H1 (cell line): ENCODE measurements around the gene CACNA1A. TPM values are rescaled to one million over a fixed set of nuclear protein-coding genes. Genes with fewer than 3 reads are reported as not detected.

Experiments
- CTCF ChIA-PET: fragments of 300-600 bp; sonication (Branson Sonifier 250); formaldehyde crosslinking; loops from one replicate; lab custom pipeline; 2021; ENCODE audit not compliant: partially characterized antibody; lab: Charles Lee
- POLR2A ChIA-PET: fragments of 300-600 bp; sonication (Branson Sonifier 250); formaldehyde crosslinking; loops from one replicate; lab custom pipeline; 2021; ENCODE audit warnings: inconsistent platforms; ENCODE audit not compliant: partially characterized antibody; lab: Charles Lee
- DNase-seq, 2 experiments: peaks; one replicate each; pipeline versions ENCODE4 v3.0.0 to v3.0.0-alpha.2; 2010 to 2022; ENCODE audit warnings: low spot score in 2 of 2, low read depth in 1 of 2, mixed read lengths in 1 of 2
- FAIRE-seq: peaks from 2 replicates; lab custom pipeline; 2011; peaks lifted over from hg19 to GRCh38; lab: Jason Lieb, UNC
- H2AFZ ChIP-seq: 2 replicates; pipeline ENCODE4 v1.8.1; 2012; ENCODE audit warnings: low read length, inconsistent platforms
- H2AK5ac ChIP-seq: 2 replicates; pipeline ENCODE4 v1.6.1; 2013; ENCODE audit warnings: low read depth, low read length
- H2BK120ac ChIP-seq: replicated peaks from 2 replicates; pipeline ENCODE3; 2013; ENCODE audit warnings: low read depth, low read length, inconsistent platforms
- H2BK12ac ChIP-seq: 2 replicates; pipeline ENCODE4 v1.6.1; 2013; ENCODE audit warnings: low read depth, low read length
- H2BK15ac ChIP-seq: 2 replicates; pipeline ENCODE4 v1.6.1; 2013; ENCODE audit warnings: low read length
- H2BK20ac ChIP-seq: 2 replicates; pipeline ENCODE4 v1.6.1; 2013; ENCODE audit warnings: low read length
- H2BK5ac ChIP-seq: 2 replicates; pipeline ENCODE4 v1.6.1; 2013; ENCODE audit warnings: low read depth, low read length
- H3K14ac ChIP-seq: 2 replicates; pipeline ENCODE4 v1.6.1; 2013; ENCODE audit warnings: inconsistent platforms; ENCODE audit not compliant: insufficient read length
- H3K18ac ChIP-seq: 2 replicates; pipeline ENCODE4 v1.6.1; 2013; ENCODE audit warnings: low read length; ENCODE audit errors: extremely low read depth
- H3K23ac ChIP-seq: 2 replicates; pipeline ENCODE4 v1.6.1; 2013; ENCODE audit warnings: inconsistent platforms; ENCODE audit not compliant: insufficient read length
- H3K23me2 ChIP-seq: 2 replicates; pipeline ENCODE4 v1.6.1; 2013; ENCODE audit warnings: low read depth, low read length
- H3K27ac ChIP-seq: 2 replicates; pipeline ENCODE4 v1.6.1; 2011; ENCODE audit warnings: low read depth, low read length, inconsistent platforms
- H3K27me3 ChIP-seq, 4 experiments: replicated peaks in 1 of 4; 1 replicate in 1 of 4; 2 replicates in 3 of 4; pipeline versions ENCODE4 v1.6.1 to v1.8.1; 2011 to 2013; ENCODE audit warnings: low read length in 3 of 4, mild to moderate bottlenecking in 3 of 4, inconsistent platforms in 2 of 4, mixed read lengths in 2 of 4, moderate library complexity in 1 of 4; ENCODE audit not compliant: control insufficient read depth in 3 of 4, insufficient read depth in 3 of 4; ENCODE audit errors: extremely low read depth in 1 of 4
- H3K36me3 ChIP-seq, 4 experiments: 2 replicates each; pipeline versions ENCODE4 v1.6.1 to v1.8.1; 2011 to 2013; ENCODE audit warnings: mild to moderate bottlenecking in 4 of 4, low read length in 3 of 4, moderate library complexity in 2 of 4, control low read depth in 1 of 4, inconsistent platforms in 1 of 4; ENCODE audit not compliant: insufficient read depth in 4 of 4, control insufficient read depth in 2 of 4
- H3K4ac ChIP-seq: replicated peaks from 2 replicates; pipeline ENCODE3; 2013; ENCODE audit warnings: low read length, low read depth, mixed read lengths, inconsistent platforms; ENCODE audit not compliant: insufficient read length
- H3K4me1 ChIP-seq, 4 experiments: replicated peaks in 1 of 4; 1 replicate in 1 of 4; 2 replicates in 3 of 4; pipeline versions ENCODE4 v1.6.1 to v1.8.1; 2011 to 2013; ENCODE audit warnings: low read length in 3 of 4, inconsistent platforms in 2 of 4, mixed read lengths in 1 of 4; ENCODE audit not compliant: insufficient read depth in 4 of 4, control insufficient read depth in 3 of 4
- H3K4me2 ChIP-seq, 2 experiments: 2 replicates each; pipeline versions ENCODE4 v1.6.1 to v1.8.1; 2011 to 2013; ENCODE audit warnings: low read depth in 2 of 2, low read length in 2 of 2, control low read depth in 1 of 2, inconsistent platforms in 1 of 2, mild to moderate bottlenecking in 1 of 2; ENCODE audit not compliant: insufficient read depth in 1 of 2
- H3K4me3 ChIP-seq, 4 experiments: fragments of 200-600, 300-600 bp in 1 of 4; sonication (generic), shearing (Covaris generic), sonication (Bioruptor Twin) in 1 of 4; 2 replicates each; pipeline versions ENCODE4 v1.5.1 to v1.8.1; 2011 to 2016; ENCODE audit warnings: low read length in 4 of 4, low read depth in 3 of 4, control low read depth in 2 of 4, inconsistent platforms in 2 of 4, mild to moderate bottlenecking in 2 of 4, mixed read lengths in 1 of 4, moderate library complexity in 1 of 4; ENCODE audit not compliant: insufficient read depth in 2 of 4; ENCODE audit errors: extremely low read depth in 1 of 4
- H3K56ac ChIP-seq: replicated peaks from 2 replicates; pipeline ENCODE3; 2013; ENCODE audit warnings: low read depth, mild to moderate bottlenecking, mixed read lengths, low read length, inconsistent platforms; ENCODE audit not compliant: insufficient read length
- H3K79me1 ChIP-seq: 2 replicates; pipeline ENCODE4 v1.6.1; 2013; ENCODE audit warnings: low read depth, low read length, control low read depth
- H3K79me2 ChIP-seq, 2 experiments: 2 replicates each; pipeline versions ENCODE4 v1.6.1 to v1.8.1; 2012 to 2013; ENCODE audit warnings: low read length in 2 of 2, mild to moderate bottlenecking in 2 of 2, inconsistent platforms in 1 of 2; ENCODE audit not compliant: insufficient read depth in 2 of 2, control insufficient read depth in 1 of 2
- H3K9ac ChIP-seq, 4 experiments: replicated peaks in 1 of 4; 1 replicate in 1 of 4; 2 replicates in 3 of 4; pipeline versions ENCODE4 v1.6.1 to v1.8.1; 2011 to 2013; ENCODE audit warnings: low read depth in 3 of 4, low read length in 3 of 4, control low read depth in 2 of 4, mild to moderate bottlenecking in 2 of 4, moderate library complexity in 2 of 4, inconsistent platforms in 1 of 4; ENCODE audit errors: extremely low read depth in 1 of 4
- H3K9me3 ChIP-seq, 2 experiments: 2 replicates each; pipeline versions ENCODE4 v1.6.1 to v1.8.1; 2012 to 2013; ENCODE audit warnings: mild to moderate bottlenecking in 2 of 2, moderate library complexity in 2 of 2, control low read depth in 1 of 2, inconsistent platforms in 1 of 2, low read depth in 1 of 2, low read length in 1 of 2, mixed read lengths in 1 of 2; ENCODE audit not compliant: insufficient read depth in 2 of 2
- H4K20me1 ChIP-seq, 2 experiments: replicated peaks in 1 of 2; 2 replicates each; pipeline versions ENCODE3 to v1.8.1; 2011 to 2013; ENCODE audit warnings: inconsistent platforms in 2 of 2, low read length in 2 of 2, mild to moderate bottlenecking in 1 of 2; ENCODE audit not compliant: insufficient read depth in 2 of 2, control insufficient read depth in 1 of 2
- H4K5ac ChIP-seq: 2 replicates; pipeline ENCODE4 v1.6.1; 2013; ENCODE audit warnings: low read length, low read depth, mixed read lengths, inconsistent platforms; ENCODE audit not compliant: insufficient read length
- H4K8ac ChIP-seq: 2 replicates; pipeline ENCODE4 v1.8.0; 2013; ENCODE audit warnings: mild to moderate bottlenecking, moderate library complexity, low read length, inconsistent platforms; ENCODE audit not compliant: insufficient read depth; ENCODE audit errors: extremely low read depth
- H4K91ac ChIP-seq: replicated peaks from 2 replicates; pipeline ENCODE3; 2013; ENCODE audit warnings: low read length, mixed read lengths, inconsistent platforms; ENCODE audit not compliant: insufficient read length
- CHD1 ChIP-seq: IDR thresholded peaks from 2 replicates; pipeline ENCODE4 v1.6.1; 2012; ENCODE audit warnings: low read depth, low read length, improper control_type of control experiment
- FOSL1 ChIP-seq: IDR thresholded peaks from 2 replicates; pipeline ENCODE4 v1.6.1; 2011; ENCODE audit warnings: mild to moderate bottlenecking, low read depth, low read length, moderate library complexity; ENCODE audit not compliant: insufficient read depth
- KDM4A ChIP-seq: IDR thresholded peaks from one replicate; pipeline ENCODE4 v1.7.1; 2012; ENCODE audit warnings: low read depth, mild to moderate bottlenecking, moderate library complexity, low read length, inconsistent platforms; ENCODE audit not compliant: severe bottlenecking
- KDM5A ChIP-seq: fragments of 200-600 bp; IDR thresholded peaks from 2 replicates; pipeline ENCODE4 v1.7.1; 2012; ENCODE audit warnings: mild to moderate bottlenecking, low read length, inconsistent platforms, mixed read lengths
- SUZ12 ChIP-seq: fragments of 200-600 bp; sonication (generic); IDR thresholded peaks from 2 replicates; pipeline ENCODE4 v1.6.1; 2012; ENCODE audit warnings: mild to moderate bottlenecking, inconsistent platforms, low read length, moderate library complexity, mixed read lengths
- WGBS, 2 experiments: shearing (Covaris generic) in 1 of 2; methylation state at CpG; one replicate each; pipeline versions ENCODE4 v1.1.6 to v1.1.7; 2013 to 2015; ENCODE audit warnings: low lambda C conversion rate in 2 of 2, mixed read lengths in 2 of 2, inconsistent platforms in 1 of 2, low coverage in 1 of 2, missing lambda C conversion rate in 1 of 2; ENCODE audit not compliant: insufficient replicate concordance in 2 of 2, insufficient coverage in 1 of 2, insufficient read length in 1 of 2; ENCODE audit errors: extremely low coverage in 1 of 2, missing lambda C conversion rate in 1 of 2; 5-methylcytosine and 5-hydroxymethylcytosine counted together
- polyA plus RNA-seq, 7 experiments: library from polyadenylated mRNA; depleted of rRNA in 3 of 7; stranded (reverse) in 5 of 7; unstranded in 2 of 7; fragments of >200 nt in 5 of 7; fragments of 200-250 nt in 2 of 7; gene quantifications; 1 replicate in 5 of 7; 2 replicates in 1 of 7; 4 replicates in 1 of 7; pipeline versions ENCODE4 v1.2.1 to v1.2.3, GENCODE V29; 2011 to 2013; ENCODE audit warnings: missing spikeins in 2 of 7, mixed read lengths in 2 of 7
- total RNA-seq: library from RNA; stranded (reverse); fragmentation: NEBNext Ultra II Directional; extraction: Animal tissue kit (Norgen Biotek cat#: 25700); gene quantifications from 2 replicates; pipeline ENCODE4 v1.2.1, GENCODE V29; 2021
- TF ChIP-seq, protein P1 (sequence below): IDR thresholded peaks from 2 replicates; pipeline ENCODE4 v1.6.1; 2011; ENCODE audit warnings: low read depth, mild to moderate bottlenecking, low read length; ENCODE audit not compliant: insufficient read depth

CACNA1A gene
- total and polyA plus RNA-seq, 2 of the 8 experiments (the other 6 are each of a cell fraction or from before 2014, with no cell fraction given) = 10.7 to 25.3 TPM

DNA sequence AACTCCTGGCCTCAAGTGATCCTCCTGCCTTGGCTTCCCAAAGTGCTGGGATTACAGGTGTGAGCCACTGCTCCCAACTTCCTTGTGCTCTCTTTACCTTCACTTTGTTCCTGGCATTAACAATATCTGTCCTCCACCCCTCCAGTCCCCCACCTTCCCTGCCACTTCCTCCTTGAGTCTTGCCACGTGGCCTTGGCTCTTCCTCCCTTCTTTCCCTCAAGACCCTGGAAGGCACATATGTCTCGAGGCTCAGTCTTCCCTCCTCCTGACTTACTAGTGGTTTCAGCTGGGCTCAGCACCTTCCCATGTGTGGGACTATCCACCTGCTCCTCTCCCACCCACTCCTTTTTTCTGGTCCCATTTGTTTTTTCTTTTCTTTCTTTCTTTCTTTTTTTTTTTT, 285.4 kb downstream of the CACNA1A start:
- CTCF ChIA-PET = interaction anchor here (1.2 to 4.8 kb wide), 4 partner anchors 12 to 27 kb away, joined by 3 to 32 read pairs (median 10); no protein-coding TSS in a partner anchor
- peaks cover 0 to 1% of the 10 kb centered on the region in 2 experiments for H4K20me1 ChIP-seq
- no peak for FAIRE-seq
- H3K4me2 ChIP-seq = no peak overlapping the region
- POLR2A ChIA-PET = interaction anchor here (0.9 kb wide), 1 partner anchor 33 kb away, joined by 3 read pairs; no protein-coding TSS in a partner anchor
- H3K4ac ChIP-seq = no peak overlapping the region
- no peak overlapping the region for H2BK5ac ChIP-seq
- 86% methylated on average over 2 of the region's 2 CpGs; no CpG with 5 or more reads in 1 of the 2 experiments for WGBS, 2 experiments
- H2BK12ac ChIP-seq = no peak overlapping the region
- no peak overlapping the region for H3K56ac ChIP-seq
- no peak overlapping the region for H2BK15ac ChIP-seq
- H2BK120ac ChIP-seq = no peak overlapping the region
- no peak overlapping the region for H4K8ac ChIP-seq
- no peaks in the 10 kb centered on the region for H3K27me3 ChIP-seq
- H3K4me3 ChIP-seq = no peak overlapping the region
- no peaks in the 10 kb centered on the region for H3K9me3 ChIP-seq
- DNase-seq = no peak
- no peak overlapping the region for H2AK5ac ChIP-seq
- H4K5ac ChIP-seq = no peak overlapping the region
- H3K27ac ChIP-seq = no peak overlapping the region
- H4K91ac ChIP-seq = no peak overlapping the region
- H3K23me2 ChIP-seq = no peaks in the 10 kb centered on the region
- H3K79me2 ChIP-seq = no peaks in the 10 kb centered on the region
- H3K18ac ChIP-seq = no peak overlapping the region
- H3K23ac ChIP-seq = no peak overlapping the region
- no peak overlapping the region for H2AFZ ChIP-seq
- H3K14ac ChIP-seq = no peak overlapping the region
- no peaks in the 10 kb centered on the region for H3K79me1 ChIP-seq
- no peak for TF ChIP-seq KDM5A
- no peak for TF ChIP-seq FOSL1
- no peak for TF ChIP-seq SUZ12
- no peak for TF ChIP-seq KDM4A
- no peak for TF ChIP-seq CHD1
- TF ChIP-seq, protein P1, sequence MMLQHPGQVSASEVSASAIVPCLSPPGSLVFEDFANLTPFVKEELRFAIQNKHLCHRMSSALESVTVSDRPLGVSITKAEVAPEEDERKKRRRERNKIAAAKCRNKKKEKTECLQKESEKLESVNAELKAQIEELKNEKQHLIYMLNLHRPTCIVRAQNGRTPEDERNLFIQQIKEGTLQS = no peak
- peaks cover 0 to 4% (median 0%) of the 10 kb centered on the region in 4 experiments; a peak in 3 of 7 replicates for H3K4me1 ChIP-seq
- no peak overlapping the region for H2BK20ac ChIP-seq
- H3K36me3 ChIP-seq = no peaks in the 10 kb centered on the region
- no peak overlapping the region for H3K9ac ChIP-seq
